BE2C (cell line): ENCODE data around the gene CLDN4.

Experiments used
- DNase-seq: peaks from one replicate; pipeline ENCODE4 v3.0.0-alpha.2; 2020
- H3K27me3 ChIP-seq: fragments of 250-450 bp; sonication (Bioruptor Pico); 2 replicates; pipeline ENCODE4 v1.5.1; 2020; ENCODE audit warnings: mild to moderate bottlenecking
- H3K36me3 ChIP-seq: fragments of 250-450 bp; sonication (Bioruptor Pico); 2 replicates; pipeline ENCODE4 v1.5.1; 2020; ENCODE audit warnings: mild to moderate bottlenecking
- H3K4me1 ChIP-seq: fragments of 250-450 bp; sonication (Bioruptor Pico); 2 replicates; pipeline ENCODE4 v1.5.1; 2020
- H3K4me3 ChIP-seq: 2 replicates; pipeline ENCODE4 v1.5.1; 2011; ENCODE audit warnings: low read depth, low read length
- H3K9me3 ChIP-seq: fragments of 250-450 bp; sonication (Bioruptor Pico); 2 replicates; pipeline ENCODE4 v1.5.1; 2020
- TF ChIP-seq, protein P1 (sequence below): IDR thresholded peaks from 2 replicates; pipeline ENCODE4 v1.5.1; 2012; ENCODE audit warnings: mild to moderate bottlenecking, low read depth, low read length

The CLDN4 gene

DNA sequence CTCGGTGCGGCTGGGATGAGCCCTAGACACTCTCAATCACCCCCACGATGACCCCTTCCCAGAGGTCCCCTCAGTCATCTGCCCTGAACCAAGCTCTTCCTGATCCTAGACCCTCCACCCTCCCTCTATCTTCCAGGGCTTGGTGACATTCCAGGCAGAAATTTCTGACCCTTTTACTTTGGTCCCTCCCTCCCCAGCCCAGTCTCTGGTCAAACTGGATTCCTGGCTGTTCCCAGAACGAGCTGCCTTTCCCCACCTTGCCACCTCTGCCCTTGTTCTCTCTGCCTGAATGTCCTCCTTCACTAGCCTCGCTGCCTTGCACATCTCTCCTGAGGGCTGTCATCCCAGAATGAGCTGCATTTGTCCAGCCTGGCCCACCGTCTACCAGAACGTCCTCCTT, 1.3 kb upstream of the CLDN4 start:
- TF ChIP-seq, protein P1, sequence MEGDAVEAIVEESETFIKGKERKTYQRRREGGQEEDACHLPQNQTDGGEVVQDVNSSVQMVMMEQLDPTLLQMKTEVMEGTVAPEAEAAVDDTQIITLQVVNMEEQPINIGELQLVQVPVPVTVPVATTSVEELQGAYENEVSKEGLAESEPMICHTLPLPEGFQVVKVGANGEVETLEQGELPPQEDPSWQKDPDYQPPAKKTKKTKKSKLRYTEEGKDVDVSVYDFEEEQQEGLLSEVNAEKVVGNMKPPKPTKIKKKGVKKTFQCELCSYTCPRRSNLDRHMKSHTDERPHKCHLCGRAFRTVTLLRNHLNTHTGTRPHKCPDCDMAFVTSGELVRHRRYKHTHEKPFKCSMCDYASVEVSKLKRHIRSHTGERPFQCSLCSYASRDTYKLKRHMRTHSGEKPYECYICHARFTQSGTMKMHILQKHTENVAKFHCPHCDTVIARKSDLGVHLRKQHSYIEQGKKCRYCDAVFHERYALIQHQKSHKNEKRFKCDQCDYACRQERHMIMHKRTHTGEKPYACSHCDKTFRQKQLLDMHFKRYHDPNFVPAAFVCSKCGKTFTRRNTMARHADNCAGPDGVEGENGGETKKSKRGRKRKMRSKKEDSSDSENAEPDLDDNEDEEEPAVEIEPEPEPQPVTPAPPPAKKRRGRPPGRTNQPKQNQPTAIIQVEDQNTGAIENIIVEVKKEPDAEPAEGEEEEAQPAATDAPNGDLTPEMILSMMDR, result no peak
- DNase-seq, result no peak
- no peaks in the 10 kb centered on the region for H3K9me3 ChIP-seq
- no peak overlapping the region for H3K4me3 ChIP-seq
- H3K36me3 ChIP-seq, result no peaks in the 10 kb centered on the region
- H3K27me3 ChIP-seq, result no peaks in the 10 kb centered on the region
- H3K4me1 ChIP-seq, result peaks cover 30% of the 10 kb centered on the region

DNA sequence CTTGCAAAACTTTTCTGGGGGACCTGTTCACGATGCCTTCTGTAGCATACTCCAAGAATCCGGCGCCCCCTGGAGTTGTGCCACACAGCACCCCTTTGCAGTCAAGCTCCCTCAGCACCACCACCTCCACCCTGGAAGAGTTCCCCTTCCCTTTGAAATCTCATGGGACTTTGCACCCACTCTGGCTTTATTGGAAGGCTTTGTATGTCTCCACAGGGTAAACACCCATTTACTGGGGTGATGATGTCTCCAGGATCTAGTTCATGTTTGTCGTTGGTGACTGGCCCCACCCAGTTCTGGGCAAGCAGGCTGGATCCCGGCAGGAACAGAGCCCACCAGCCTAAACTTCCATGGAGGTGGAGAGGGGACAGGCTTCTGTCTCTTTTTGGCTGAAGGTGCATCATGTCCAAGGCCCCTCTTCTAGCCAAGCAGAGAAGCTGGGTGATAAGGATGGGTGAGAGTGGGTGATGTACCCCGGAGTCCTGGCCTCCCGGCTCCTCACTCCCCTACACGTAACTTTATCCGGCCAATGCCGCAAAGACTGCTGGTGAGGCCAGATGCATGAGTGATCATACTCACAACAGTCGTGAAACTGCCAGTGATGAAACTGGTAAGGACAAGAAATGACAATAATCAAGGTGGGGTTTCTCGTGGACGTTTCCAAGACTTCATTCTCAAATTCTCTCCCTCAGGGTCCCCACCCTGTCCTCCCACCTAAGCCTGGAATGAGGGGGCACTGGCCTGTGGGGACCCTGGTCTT, 695 bp upstream of the CLDN4 start:
- Histone ChIP-seq H3K9me3 (no peaks in the 10 kb centered on the region), H3K4me1 (peaks cover 30% of the 10 kb centered on the region), H3K36me3 (no peaks in the 10 kb centered on the region), H3K27me3 (no peaks in the 10 kb centered on the region), H3K4me3 (no peak overlapping the region)
- DNase-seq, result no peak
- TF ChIP-seq, protein P1, result no peak

DNA sequence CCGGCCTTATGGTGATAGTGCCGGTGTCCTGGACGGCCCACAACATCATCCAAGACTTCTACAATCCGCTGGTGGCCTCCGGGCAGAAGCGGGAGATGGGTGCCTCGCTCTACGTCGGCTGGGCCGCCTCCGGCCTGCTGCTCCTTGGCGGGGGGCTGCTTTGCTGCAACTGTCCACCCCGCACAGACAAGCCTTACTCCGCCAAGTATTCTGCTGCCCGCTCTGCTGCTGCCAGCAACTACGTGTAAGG, 713 bp downstream of the CLDN4 start:
- Histone ChIP-seq H3K4me1 (peaks cover 30% of the 10 kb centered on the region), H3K36me3 (no peaks in the 10 kb centered on the region), H3K27me3 (no peaks in the 10 kb centered on the region), H3K4me3 (no peak overlapping the region), H3K9me3 (no peaks in the 10 kb centered on the region)
- no peak for DNase-seq
- TF ChIP-seq, protein P1, result no peak

DNA sequence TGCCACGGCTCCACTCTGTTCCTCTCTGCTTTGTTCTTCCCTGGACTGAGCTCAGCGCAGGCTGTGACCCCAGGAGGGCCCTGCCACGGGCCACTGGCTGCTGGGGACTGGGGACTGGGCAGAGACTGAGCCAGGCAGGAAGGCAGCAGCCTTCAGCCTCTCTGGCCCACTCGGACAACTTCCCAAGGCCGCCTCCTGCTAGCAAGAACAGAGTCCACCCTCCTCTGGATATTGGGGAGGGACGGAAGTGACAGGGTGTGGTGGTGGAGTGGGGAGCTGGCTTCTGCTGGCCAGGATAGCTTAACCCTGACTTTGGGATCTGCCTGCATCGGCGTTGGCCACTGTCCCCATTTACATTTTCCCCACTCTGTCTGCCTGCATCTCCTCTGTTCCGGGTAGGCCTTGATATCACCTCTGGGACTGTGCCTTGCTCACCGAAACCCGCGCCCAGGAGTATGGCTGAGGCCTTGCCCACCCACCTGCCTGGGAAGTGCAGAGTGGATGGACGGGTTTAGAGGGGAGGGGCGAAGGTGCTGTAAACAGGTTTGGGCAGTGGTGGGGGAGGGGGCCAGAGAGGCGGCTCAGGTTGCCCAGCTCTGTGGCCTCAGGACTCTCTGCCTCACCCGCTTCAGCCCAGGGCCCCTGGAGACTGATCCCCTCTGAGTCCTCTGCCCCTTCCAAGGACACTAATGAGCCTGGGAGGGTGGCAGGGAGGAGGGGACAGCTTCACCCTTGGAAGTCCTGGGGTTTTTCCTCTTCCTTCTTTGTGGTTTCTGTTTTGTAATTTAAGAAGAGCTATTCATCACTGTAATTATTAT, 1.2 kb downstream of the CLDN4 start:
- H3K4me3 ChIP-seq, result no peak overlapping the region
- H3K36me3 ChIP-seq, result no peaks in the 10 kb centered on the region
- peaks cover 30% of the 10 kb centered on the region for H3K4me1 ChIP-seq
- H3K9me3 ChIP-seq, result no peaks in the 10 kb centered on the region
- no peak for DNase-seq
- TF ChIP-seq, protein P1, result no peak
- no peaks in the 10 kb centered on the region for H3K27me3 ChIP-seq

DNA sequence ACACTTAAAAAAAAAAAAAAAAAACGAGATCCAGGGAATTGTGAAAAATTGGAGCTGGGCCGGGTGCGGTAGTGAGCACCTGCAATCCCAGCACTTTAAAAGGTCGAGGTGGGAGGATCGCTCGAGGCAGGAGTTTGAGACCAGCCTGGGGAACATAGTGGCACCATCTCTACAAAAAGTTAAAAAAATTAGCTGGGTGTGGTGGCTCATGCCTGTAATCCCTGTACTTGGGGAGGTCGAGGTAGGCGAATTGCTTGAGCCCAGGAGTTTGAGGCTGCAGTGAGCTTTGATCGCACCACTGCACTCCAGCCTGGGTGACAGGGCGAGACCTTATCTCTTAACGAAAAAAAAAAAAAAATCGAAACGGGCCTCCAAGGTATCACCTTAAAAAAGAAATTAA, 2.0 kb downstream of the CLDN4 start:
- Histone ChIP-seq H3K4me1 (peaks cover 24% of the 10 kb centered on the region), H3K9me3 (no peaks in the 10 kb centered on the region), H3K27me3 (no peaks in the 10 kb centered on the region), H3K4me3 (no peak overlapping the region), H3K36me3 (no peaks in the 10 kb centered on the region)
- TF ChIP-seq, protein P1, result no peak
- no peak for DNase-seq
